IPS-20b (cell line): ENCODE data around the gene IL18.

Experiments
- H3K27ac ChIP-seq: one replicate; pipeline ENCODE4 v1.5.1; 2013; ENCODE audit warnings: low read length
- H3K27me3 ChIP-seq: 2 replicates; pipeline ENCODE4 v1.6.1; 2013; ENCODE audit warnings: mild to moderate bottlenecking, low read length, inconsistent platforms; ENCODE audit not compliant: insufficient read depth
- H3K36me3 ChIP-seq: 2 replicates; pipeline ENCODE4 v1.6.1; 2013; ENCODE audit warnings: low read depth, mild to moderate bottlenecking, inconsistent platforms, low read length, moderate library complexity; ENCODE audit not compliant: insufficient read depth
- H3K4me1 ChIP-seq: 2 replicates; pipeline ENCODE4 v1.6.1; 2013; ENCODE audit warnings: mild to moderate bottlenecking, control low read depth, inconsistent platforms, low read length, moderate library complexity; ENCODE audit not compliant: insufficient read depth
- H3K4me3 ChIP-seq: 2 replicates; pipeline ENCODE4 v1.5.1; 2013; ENCODE audit warnings: mild to moderate bottlenecking, low read length, inconsistent platforms
- H3K9ac ChIP-seq: 2 replicates; pipeline ENCODE4 v1.6.1; 2013; ENCODE audit warnings: low read depth, mild to moderate bottlenecking, inconsistent platforms, low read length, moderate library complexity
- H3K9me3 ChIP-seq: 2 replicates; pipeline ENCODE4 v1.6.1; 2013; ENCODE audit warnings: mild to moderate bottlenecking, low read depth, low read length, inconsistent platforms; ENCODE audit not compliant: insufficient read depth

IL18 gene

DNA sequence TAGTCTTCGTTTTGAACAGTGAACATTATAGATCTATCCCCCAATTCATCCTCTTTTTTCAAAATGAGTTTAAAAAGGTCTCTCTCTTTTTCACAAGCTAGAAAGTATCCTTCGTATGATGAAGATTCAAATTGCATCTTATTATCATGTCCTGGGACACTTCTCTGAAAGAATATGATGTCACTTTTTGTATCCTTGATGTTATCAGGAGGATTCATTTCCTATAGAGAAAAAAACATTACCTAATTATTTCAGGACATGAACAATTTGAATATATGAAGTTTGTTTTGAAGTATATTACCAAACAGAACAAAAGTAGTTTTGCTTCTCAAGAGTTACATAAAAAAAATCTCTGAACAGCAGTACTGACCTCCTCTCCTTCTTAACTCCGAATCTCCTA is 20.3 kb downstream of the IL18 start:
- Histone ChIP-seq H3K9ac (no peak overlapping the region), H3K27me3 (no peaks in the 10 kb centered on the region), H3K4me3 (no peak overlapping the region), H3K4me1 (no peaks in the 10 kb centered on the region), H3K9me3 (no peaks in the 10 kb centered on the region), H3K36me3 (no peaks in the 10 kb centered on the region), H3K27ac (no peak overlapping the region)

DNA sequence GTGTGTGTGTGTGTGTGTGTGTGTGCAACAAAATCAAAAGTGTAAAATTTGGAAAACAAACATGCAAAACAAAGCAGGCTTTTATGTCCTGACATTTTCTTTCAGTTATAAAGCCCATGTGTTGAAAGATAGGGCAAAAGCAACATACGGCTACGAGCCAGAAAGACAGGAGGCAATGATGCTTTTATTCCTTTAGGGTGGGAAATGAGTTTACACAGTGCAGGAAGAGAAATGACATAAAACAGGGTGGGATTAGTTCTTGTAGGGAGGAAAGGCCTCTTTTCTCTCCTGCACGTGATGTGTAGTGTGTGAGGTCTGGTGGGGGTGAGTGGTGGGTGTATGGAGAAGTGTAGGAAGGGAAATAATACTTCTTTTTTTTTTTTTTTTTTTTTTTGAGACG is 29.4 kb downstream of the IL18 start:
- no peak overlapping the region for H3K9ac ChIP-seq
- no peaks in the 10 kb centered on the region for H3K36me3 ChIP-seq
- no peaks in the 10 kb centered on the region for H3K9me3 ChIP-seq
- no peaks in the 10 kb centered on the region for H3K27me3 ChIP-seq
- H3K4me3 ChIP-seq, result no peak overlapping the region
- no peak overlapping the region for H3K27ac ChIP-seq
- no peaks in the 10 kb centered on the region for H3K4me1 ChIP-seq

DNA sequence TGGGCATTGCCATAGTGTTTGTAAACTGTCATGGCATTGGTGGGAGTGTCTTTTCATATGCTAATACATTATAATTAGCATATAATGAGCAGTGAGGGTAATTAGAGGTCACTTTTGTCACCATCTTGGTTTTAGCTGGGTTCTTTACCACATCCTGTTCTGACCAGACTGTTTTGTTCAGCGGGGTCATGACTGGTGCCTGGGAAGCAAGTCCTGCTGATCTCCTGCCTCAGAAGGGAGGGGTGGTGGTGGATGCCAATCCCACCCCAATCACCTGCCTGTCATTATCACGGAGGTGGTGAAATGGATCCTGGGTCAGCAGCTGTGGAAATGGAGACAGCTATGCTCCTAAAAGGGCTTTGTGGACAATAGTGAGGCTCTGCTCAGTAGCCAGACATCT is 31.2 kb downstream of the IL18 start:
- Histone ChIP-seq H3K4me3 (no peak overlapping the region), H3K4me1 (no peaks in the 10 kb centered on the region), H3K27me3 (no peaks in the 10 kb centered on the region), H3K36me3 (no peaks in the 10 kb centered on the region), H3K9me3 (no peaks in the 10 kb centered on the region), H3K9ac (no peak overlapping the region), H3K27ac (no peak overlapping the region)

DNA sequence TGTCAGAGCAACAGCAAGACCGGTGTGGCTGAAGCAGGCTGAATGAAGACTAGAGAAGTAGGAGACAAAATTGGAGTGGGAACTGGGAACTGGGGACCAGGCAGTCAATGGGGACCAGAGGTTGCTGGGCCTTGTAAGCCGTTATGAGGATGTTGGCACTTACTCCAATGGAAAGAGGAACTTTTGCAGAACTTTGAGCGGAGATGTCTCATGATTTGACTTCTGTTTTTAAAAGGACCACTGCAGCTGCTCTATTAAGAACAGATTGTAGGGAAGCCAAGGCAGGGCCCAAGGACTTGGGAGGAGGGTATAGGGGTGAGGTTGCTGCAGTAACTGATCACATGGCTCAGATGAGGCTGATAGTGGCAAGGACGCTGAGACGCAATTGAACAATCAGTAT is 34.2 kb downstream of the IL18 start:
- H3K4me3 ChIP-seq, result no peak overlapping the region
- H3K36me3 ChIP-seq, result no peaks in the 10 kb centered on the region
- no peaks in the 10 kb centered on the region for H3K9me3 ChIP-seq
- no peak overlapping the region for H3K27ac ChIP-seq
- H3K9ac ChIP-seq, result no peak overlapping the region
- no peaks in the 10 kb centered on the region for H3K4me1 ChIP-seq
- H3K27me3 ChIP-seq, result no peaks in the 10 kb centered on the region

DNA sequence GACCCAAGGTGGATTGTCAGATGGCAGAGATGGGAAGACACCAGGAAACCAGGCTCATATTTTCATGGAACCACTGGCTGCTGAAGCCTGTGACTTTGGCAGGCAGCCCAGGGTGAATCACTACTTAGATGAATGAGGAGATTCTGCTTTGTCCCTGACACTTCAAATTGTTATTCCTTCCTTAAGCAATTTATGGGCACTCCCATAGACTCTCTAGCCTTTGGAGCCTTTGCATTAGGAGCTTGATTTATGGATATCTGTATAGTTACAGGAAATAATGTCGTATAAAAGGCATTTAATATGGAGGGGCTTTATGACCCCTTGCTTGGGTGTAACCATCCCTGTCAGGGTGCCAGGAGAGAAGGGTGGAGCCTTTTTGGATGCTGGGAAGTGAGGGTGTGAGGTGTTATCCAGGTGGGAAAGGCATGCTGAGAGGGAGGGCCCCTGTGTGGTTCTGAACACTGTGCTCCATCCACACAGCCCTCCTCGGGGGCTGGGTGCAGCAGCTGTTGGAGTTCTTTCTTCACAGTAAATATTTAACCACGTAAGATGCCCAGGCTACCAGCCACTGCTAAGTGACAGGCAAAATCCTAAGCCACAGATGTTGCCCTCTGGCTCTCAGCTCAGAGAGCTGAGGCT is 35.3 kb downstream of the IL18 start:
- H3K27ac ChIP-seq, result no peak overlapping the region
- no peaks in the 10 kb centered on the region for H3K9me3 ChIP-seq
- no peaks in the 10 kb centered on the region for H3K27me3 ChIP-seq
- no peak overlapping the region for H3K4me3 ChIP-seq
- H3K9ac ChIP-seq, result no peak overlapping the region
- H3K36me3 ChIP-seq, result no peaks in the 10 kb centered on the region
- no peaks in the 10 kb centered on the region for H3K4me1 ChIP-seq

DNA sequence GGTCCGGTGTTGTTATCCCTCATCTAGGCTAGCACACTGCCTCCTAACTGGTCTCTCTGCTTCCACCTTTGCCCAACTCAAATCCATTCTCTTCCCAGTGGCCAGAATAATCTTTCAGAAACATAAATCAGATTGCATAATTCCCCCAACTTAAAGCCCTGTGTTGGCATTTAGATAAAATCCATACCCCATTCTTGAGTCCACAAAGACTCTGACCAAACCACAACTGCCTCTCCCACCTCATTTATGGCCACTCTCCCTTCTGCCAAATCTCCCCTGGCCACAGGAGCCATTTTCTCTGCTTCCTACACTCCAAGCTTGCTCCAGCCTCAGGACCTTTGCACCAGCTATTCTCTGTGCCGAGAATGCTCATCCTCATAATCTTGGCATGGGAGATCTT is 36.8 kb downstream of the IL18 start:
- no peak overlapping the region for H3K4me3 ChIP-seq
- no peaks in the 10 kb centered on the region for H3K36me3 ChIP-seq
- H3K27me3 ChIP-seq, result no peaks in the 10 kb centered on the region
- H3K27ac ChIP-seq, result no peak overlapping the region
- no peak overlapping the region for H3K9ac ChIP-seq
- H3K9me3 ChIP-seq, result no peaks in the 10 kb centered on the region
- H3K4me1 ChIP-seq, result no peaks in the 10 kb centered on the region

DNA sequence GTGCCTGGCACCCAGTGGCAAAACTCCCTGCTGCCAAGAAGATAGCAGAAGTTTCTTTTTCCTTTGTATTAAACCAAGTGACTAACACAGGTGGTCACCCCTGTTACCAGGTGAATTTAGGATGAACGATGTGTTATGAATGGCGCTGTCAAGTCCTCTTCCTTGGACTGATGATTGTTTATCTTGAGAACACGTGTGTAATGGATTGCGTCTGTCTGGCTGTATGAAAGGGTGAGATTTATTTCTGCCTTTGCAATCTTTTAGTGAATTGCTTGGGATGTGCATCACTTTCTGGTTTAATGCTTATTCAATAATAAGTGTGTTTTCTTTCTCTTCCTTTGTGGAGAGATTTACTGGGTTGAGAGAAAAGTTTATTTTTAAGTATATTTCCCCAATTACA is 40.8 kb downstream of the IL18 start:
- no peaks in the 10 kb centered on the region for H3K9me3 ChIP-seq

DNA sequence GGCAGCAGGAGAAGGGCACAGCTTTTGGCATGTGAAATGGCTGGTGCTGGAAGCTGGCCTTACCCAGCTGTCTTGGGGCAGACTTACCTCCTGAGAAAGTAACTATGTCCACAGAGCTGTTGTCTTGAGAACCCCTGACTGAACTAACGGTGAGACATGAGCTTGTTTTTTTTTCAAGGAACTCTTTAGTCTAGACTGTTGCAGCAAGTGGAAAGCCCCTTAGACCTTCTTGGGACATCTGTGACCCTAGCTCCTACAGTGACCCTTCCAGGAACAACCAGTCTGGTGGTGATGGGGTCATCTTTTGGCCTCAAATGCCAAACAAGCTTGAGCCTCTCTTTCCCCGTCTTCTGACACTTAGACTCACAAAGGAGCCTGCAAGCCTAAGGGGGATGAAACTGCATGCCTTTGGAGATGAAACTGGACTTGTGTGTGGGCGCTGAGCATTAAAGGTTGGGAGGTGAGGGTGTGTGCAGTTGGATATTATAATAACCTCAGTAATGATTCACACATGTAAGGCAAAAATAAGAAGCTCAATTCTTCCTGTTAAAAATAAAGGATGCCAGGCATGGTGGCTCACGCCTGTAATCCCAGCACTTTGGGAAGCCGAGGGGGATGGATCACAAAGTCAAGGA is 41.8 kb downstream of the IL18 start:
- Histone ChIP-seq H3K27ac (no peak overlapping the region), H3K4me3 (no peak overlapping the region), H3K36me3 (no peaks in the 10 kb centered on the region), H3K9ac (no peak overlapping the region), H3K27me3 (no peaks in the 10 kb centered on the region), H3K9me3 (no peaks in the 10 kb centered on the region), H3K4me1 (no peaks in the 10 kb centered on the region)

More for the DNA sequence above, 40.8 kb downstream of the IL18 start:
- Histone ChIP-seq H3K27me3 (no peaks in the 10 kb centered on the region), H3K4me3 (no peak overlapping the region), H3K9ac (no peak overlapping the region), H3K27ac (no peak overlapping the region), H3K36me3 (no peaks in the 10 kb centered on the region), H3K4me1 (no peaks in the 10 kb centered on the region)

DNA sequence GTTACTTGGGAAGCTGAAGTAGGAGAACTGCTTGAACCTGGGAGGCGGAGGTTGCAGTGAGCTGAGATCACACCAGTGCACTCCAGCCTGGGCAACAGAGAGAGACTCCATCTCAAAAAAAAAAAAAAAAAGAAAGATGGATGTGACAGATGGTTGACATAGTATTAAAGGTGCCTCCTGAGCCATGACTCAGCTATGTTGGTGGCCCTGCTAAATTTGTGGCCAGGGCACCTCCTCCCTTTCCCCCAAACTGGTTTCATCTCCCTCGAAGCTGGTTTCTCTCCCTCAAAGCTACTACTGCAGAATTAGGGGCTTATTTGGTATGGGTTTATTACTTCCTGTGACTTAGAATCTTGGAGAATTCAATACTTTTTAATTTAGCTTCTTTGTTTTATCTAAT is 45.7 kb downstream of the IL18 start:
- H3K9me3 ChIP-seq, result no peaks in the 10 kb centered on the region
- H3K36me3 ChIP-seq, result no peaks in the 10 kb centered on the region
- no peak overlapping the region for H3K4me3 ChIP-seq
- no peaks in the 10 kb centered on the region for H3K27me3 ChIP-seq
- no peak overlapping the region for H3K27ac ChIP-seq
- H3K9ac ChIP-seq, result no peak overlapping the region
- H3K4me1 ChIP-seq, result no peaks in the 10 kb centered on the region

DNA sequence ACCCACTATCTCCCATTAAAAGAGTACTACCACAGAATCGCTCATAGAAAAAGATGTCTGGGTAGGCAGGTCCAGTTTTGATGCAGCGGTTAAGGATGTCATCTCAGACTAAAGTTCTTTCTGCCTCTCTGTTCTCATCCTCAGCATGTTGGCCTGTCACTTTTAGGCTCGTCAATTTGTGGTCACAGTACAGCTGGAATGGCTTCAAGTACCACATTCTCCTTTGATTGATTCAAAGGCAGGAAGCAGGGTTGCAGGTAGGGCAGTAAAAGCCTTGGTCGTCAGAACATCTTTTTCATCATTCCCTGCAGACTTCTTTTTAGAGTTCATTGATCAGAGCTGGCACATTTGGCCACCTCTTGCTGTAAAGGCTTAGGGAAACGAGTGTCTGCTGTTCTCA is 48.5 kb downstream of the IL18 start:
- Histone ChIP-seq H3K27ac (no peak overlapping the region), H3K9ac (no peak overlapping the region), H3K4me3 (no peak overlapping the region), H3K27me3 (no peaks in the 10 kb centered on the region), H3K9me3 (no peaks in the 10 kb centered on the region), H3K4me1 (no peaks in the 10 kb centered on the region), H3K36me3 (no peaks in the 10 kb centered on the region)

DNA sequence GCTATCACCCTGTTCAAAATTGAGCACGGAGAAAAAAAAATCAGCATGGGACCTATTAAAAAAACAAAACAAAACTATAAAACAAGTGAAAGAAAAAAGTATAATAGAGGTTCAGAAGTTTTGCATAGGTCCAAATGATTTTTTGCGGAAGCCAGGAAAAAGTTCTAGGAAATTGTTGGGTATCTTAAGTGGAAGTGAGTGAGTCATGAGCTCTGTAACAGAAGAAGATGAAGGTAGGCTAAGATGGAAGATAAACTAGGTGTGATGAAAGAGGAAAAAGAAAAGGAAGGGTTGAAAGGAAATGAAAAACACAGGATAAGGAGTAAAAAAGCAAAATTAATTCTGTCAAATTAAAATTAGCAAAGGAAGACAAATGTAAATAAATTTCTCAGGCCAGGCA is 49.4 kb downstream of the IL18 start:
- Histone ChIP-seq H3K9me3 (no peaks in the 10 kb centered on the region), H3K27ac (no peak overlapping the region), H3K27me3 (no peaks in the 10 kb centered on the region), H3K4me3 (no peak overlapping the region), H3K36me3 (no peaks in the 10 kb centered on the region), H3K9ac (no peak overlapping the region), H3K4me1 (no peaks in the 10 kb centered on the region)

DNA sequence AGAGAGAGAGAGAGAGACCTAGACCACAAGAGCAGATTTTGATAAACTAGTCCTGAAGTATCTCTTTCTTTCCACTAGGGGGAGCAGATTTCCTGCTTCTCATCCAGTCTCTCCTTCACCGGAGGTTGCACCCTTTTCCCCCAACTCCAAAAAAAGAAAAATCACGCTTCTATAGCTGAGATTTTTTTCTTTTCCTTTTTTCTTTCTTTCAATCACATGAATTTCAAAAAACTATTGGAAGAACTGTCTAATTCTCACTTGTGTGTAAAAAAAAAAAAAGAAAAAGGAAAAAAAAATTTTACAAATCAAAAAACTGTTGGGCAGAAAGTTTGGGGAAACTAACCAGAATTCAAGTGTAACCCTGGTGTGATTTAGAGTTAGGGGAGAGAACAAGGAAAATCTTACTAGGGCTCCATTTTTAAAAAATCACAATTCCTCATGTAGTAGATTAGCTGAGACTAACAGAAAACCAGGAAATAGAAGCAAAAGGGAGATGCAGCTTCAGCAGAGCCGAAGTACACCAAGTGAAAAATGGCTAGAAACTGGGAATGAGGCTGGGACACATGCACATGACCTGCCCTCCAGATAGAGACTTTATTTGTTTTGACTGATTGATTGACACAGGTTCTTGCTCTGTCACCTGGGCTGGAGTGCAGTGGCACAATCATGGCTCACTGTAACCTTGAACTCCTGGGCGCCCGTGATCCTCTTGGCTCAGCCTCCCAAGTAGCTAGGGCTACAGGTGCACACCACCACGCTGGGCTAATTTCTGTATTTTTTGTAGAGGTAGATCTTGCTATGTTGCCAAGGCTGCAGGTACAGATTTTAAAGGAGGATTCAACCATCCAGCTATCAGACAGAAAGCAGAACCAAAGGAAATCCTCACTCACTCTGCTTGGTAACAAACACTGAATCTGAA is 50.1 kb downstream of the IL18 start:
- H3K36me3 ChIP-seq, result no peaks in the 10 kb centered on the region
- no peaks in the 10 kb centered on the region for H3K4me1 ChIP-seq
- H3K27me3 ChIP-seq, result no peaks in the 10 kb centered on the region
- no peak overlapping the region for H3K4me3 ChIP-seq
- no peaks in the 10 kb centered on the region for H3K9me3 ChIP-seq
- H3K9ac ChIP-seq, result no peak overlapping the region
- H3K27ac ChIP-seq, result no peak overlapping the region
